ENCODE results near the gene SLC16A12.

Gene SLC16A12

DNA sequence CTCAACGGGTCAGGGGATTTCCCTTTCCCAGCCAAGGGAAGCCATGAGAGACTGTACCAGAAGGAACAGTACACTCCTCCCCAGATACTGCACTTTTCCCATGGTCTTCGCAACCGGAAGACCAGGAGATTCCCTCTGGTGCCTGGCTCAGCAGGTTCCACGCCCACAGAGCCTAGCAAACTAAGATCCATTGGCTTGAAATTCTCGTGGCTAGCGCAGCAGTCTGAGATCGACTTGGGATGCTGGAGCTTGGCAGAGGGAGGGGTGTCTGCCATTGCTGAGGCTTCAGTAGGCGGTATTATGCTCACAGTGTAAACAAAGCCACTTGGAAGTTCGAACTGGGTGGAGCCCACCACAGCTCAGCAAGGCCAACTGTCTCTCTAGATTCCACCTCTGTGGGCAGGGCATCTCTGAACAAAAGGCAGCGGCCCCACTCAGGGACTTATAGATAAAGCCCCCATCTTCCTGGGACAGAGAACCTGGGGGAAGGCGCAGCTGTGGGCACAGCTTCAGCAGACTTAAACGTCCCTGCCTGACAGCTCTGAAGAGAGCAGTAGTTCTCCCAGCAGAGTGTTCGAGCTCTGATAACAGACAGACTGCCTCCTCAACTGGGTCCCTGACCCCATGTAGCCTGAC, 29.6 kb downstream of the SLC16A12 start:
- DNase-seq, result no peak

DNA sequence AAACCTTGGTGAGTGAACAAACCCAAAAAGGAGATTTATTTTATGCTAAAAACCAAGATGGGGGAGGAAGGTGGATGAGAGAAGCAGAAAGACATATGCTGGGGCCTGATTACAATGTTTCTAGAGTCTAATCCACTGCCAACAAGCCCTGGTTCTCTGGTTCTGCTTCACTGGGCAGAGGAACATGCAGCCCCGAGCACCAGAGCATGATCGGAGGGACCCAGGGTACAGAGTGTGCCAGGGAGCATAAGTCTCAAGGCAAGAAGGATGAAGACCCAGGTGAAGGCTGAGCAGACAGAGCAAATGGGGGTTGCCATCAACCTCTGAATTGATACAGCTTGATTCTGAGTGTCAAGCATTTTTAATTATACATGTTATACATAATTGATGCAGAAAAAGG, 30.7 kb downstream of the SLC16A12 start:
- no peak for DNase-seq

DNA sequence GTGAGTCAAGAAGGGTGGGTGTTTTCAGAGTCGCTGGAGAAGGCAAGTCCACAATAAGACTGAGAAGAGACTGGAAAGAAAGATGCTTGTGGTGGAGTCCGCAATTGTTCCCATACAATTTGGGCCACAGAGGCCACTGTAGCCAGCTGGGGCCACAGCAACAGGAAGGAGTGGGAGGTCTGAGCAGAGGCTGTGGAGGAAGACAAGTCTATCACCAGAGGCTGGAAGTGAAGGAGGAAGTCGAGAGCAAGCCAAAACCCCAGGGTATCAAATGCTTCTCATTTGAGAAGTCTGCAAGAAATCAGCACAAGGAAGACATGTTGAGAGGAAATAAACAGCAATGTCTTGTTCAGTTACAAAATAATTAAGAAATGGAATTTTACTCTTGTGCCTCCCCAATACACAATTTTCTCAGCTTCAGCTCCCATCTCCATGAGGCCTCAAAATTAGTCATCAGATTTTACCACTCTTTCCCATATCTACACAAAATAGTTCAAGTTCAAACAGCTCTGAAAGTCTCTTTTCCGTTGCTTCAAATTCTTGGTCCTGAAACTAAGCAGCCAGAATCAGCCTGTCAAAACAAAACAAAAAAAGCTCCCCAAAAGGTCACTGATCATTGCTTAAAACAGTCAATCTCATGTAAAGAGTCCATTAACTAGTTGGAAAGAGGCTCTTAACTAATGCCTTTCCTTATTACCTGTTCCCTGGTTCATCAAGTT, 31.6 kb downstream of the SLC16A12 start:
- no peak for DNase-seq

DNA sequence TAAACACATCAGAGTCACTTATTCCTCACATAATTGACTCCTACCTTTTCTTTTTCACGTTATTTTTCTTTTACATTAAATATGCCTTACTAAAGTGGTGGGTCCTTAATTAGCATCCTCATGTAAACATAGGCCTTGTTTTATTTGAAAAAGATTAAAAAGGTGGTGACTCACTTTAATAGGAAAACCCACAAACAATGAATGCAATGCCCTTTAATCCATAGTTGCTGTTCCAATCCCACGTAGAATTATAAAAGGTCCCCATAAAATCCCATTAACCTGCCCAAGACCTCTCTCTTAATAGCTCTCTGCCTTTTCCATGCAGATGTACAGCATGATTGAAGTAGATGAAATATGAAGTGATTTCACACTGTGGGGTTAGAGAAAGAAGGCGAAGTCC, 32.2 kb downstream of the SLC16A12 start:
- no peak for DNase-seq

DNA sequence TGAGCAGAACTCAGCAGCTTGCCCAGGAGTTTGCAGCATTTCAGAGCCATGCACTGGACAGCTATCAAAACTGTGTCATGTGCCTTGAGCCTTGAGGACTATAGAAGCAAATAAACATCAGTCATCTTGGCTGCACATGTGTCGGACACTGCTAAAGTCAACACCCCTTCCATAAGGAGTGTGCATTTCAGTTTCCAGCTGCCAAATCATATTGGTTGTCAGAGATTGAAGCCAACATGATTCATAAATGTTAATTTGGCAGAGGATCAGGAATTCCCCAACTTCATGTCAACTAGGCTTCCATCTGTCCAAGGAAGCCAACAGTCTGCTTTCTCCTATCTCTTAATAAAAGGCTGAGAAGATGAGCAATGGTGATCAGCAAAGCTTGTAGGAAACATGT, 32.8 kb downstream of the SLC16A12 start:
- no peak for DNase-seq

DNA sequence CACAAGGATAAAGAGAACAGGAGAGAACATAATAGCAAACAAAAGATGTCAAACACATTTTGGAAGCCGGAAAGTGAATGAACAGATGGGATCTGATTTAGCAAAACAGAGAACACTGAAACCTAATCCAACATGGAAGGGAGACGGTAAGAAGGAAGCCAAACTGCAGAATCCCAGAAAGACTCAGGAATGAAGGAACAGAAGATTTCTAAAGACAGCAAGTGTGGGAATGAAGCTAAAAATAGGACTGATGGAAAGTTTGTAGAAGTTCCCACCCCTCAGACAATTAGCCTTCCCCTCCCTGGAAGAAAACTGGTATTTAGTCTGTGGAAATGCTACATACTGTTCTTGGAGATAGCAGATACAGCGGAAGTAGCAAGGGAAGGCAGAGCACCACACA, 40.8 kb downstream of the SLC16A12 start:
- no peak for DNase-seq

DNA sequence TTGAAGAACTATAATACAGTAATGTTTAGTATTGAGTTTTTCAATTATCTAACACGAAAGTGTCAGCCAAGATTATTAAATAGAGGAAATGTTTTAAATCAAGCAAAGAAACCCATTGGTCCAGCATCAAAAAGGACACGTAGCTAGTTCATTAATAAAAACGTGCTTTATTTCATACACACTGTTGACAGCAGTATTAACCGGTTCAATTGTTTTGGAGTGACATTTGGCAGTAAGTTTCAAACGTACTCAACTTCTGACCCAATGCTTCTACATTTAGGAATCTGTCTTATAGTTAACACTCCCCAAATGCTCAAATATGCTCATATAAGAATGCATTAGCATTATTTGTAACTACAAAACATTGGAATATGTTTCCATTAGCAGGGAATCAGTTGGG, 41.3 kb downstream of the SLC16A12 start:
- DNase-seq, result no peak

DNA sequence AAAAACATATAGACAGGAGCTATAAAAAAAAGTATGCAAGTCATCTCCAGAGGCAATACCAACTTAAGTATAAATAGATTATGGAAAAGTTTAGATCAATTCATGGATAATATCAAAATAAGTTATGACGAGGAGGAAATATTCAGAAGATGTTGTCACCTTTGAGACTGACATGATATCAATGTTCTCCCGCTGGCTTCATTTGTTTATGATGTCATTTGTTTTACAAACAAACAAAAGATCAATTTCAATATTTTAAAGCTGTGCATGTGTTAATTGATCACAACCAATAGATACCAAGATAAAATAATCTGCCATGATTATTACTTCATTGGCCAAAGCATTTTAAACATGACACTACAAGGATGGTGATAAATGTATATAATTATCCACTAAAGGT, 43.5 kb downstream of the SLC16A12 start:
- no peak for DNase-seq

DNA sequence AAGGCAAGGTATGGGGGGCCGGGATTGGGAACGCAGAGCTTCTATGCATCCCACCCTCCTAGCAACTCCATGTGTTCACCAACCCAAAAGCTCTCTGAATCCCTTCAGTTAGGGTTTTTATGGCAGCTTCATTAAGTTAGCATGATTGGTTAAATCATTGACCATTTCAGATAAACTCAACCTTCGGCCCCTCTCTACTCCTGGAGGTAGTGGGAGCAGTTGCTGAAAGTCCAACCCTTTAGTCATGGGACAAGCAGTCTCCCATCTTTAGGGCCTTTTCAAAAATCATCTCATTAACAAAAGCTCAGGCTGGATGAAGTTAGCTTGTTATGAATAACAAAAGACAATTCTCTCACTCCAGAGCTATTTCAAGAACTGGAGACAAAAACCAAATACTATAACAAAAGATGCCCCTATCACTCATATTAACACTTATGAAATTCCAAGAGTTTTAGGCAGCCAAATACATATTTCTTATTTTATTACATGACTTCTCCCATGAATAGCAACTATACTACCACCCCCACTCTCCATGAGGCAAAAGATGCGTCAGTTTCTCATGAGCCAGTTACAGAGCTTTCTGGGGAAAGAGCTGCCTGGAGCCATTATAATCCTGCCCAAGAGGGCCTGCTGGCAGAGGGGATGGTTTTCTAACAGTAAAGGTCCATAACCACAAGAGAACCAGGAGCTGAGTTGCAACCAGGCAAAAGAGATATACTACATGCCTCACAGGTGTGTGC, 44.6 kb downstream of the SLC16A12 start:
- no peak for DNase-seq

DNA sequence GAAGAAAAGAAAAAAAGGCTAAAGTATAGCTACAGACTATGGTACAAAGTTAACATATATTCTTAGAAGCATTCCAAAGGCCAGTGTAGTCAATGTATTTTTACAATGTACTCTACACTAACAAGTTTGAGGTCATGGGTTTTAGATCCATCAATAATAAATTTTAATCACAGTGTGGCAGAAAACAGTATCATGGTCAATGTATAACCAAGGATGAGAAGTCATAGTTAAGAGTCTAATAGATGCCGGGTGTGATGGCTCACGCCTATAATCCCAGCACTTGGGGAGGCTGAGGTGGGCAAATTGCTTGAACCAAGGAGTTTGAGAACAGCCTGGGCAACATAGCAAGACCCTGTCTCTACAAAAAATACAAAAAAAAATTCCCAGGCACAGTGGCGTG, 53.1 kb downstream of the SLC16A12 start:
- DNase-seq, result no peak

DNA sequence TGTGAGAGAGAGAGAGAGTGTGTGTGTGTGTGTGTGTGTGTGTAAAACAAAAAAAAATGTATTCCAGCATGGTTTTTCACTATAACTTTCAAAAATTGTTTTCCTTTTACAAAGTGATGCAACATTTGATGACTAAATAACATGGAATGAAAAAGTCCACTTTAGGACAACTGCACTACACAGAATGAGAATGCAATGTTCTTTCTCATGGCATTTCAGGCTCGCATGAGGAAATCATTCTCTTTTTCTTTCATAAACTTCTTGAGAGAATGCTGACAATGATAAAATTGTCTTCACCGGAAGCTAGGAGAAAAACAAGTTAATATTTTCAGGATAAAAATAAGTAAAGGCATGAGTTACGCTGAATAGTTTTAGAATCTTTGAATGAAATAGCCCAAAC, 53.7 kb downstream of the SLC16A12 start:
- no peak for DNase-seq

DNA sequence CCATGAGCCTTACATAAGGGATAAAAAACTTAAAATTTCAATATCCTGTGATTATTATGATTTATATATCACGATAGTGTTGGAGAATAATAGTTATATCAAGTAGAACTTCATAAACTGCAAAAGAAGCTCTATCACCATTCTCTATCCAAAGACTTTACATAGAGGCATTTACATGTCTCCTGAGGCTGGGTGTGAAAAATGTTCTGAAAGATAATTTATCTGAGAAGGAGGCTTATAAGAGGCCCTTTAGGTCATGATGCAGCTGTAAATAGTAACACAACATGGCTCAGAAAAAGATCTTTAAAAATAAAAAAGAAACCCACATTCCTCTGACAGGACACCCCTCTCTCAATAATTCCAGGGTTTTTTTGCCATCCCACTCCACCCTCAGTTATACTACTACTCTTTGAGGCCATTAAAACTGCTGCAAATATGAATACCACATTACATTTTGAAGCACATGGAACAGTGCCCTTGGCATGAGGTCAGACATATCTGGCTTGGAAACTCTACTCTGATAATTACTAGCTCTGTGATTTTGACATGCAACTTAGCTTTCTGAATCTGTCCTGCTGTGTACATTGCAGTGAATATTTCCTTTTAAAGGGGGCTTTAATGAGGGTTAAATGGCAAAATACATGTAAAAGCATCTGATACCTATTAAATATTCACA, 55.5 kb downstream of the SLC16A12 start:
- no peak for DNase-seq

DNA sequence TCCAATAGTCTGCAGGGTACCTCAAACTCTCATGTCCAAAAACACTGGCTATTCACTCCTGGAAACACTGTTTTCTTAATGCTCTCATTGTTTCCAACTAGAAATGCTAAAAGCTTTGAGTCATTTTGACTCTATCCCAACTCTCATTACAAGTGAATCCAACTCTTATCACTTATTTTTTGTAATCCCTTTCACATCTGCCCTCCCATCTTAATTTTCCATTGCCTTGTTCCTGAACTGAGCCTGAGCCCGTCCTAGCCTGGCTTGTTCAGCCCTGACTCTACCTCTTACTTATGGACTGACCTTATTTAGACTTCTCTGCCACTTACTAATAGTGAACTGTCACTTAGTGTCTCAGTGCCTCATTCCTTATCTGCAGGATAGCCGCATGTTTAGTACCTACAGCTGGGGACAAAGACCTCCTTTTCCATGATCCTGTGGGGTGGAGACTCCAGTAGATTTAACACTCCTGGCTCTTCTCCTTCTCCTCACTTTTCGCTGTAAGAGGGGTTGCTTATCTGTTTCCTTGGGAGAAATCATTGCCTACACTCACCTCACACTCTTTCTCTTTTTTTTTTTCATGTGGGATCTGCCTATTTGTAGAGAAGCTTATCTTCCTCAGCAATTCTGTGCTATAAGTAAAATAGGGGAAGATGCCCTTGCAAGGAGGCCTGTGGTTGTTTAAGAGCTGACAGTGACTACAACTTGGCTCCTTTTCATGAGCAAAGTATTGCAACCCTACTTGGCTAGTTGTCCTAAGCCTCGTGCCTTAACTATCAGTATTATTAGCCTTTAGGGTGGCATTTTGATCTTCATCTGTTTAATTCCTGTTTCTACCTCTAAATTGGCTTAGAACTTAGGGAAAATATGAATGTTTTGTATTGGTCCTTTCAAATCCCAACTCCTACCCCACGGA, 56.4 kb downstream of the SLC16A12 start:
- DNase-seq, result no peak

DNA sequence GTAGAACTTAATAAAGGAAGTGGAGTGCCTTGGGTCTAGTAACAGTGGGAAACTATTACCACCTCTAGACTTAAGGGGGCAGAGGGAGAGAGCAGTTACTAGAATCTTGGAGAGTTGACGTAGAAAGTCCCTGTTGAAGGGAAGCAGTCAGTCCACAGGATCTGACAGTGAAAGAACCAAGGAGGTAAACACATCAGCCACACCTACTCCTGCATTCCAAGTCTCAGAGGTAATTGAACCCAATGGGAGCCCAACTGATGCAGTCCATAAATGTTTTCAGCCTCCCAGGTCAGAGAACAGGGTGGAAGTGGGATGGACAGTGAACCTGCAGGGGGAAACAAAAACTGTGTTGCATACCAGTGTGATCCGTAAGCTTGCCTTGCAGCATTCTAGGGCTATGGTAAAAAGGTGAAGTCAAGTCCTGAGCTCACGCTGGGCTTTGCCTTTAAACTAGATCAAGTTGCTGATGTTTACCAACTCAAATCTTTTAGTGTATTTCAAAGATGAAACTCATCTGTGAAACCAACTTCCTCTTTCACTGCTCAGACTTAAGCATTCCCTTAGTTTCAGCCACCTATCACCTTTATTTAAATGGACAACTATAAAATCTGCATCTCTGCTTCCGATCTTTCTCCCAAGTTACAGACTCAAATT, 57.2 kb downstream of the SLC16A12 start:
- DNase-seq, result no peak

DNA sequence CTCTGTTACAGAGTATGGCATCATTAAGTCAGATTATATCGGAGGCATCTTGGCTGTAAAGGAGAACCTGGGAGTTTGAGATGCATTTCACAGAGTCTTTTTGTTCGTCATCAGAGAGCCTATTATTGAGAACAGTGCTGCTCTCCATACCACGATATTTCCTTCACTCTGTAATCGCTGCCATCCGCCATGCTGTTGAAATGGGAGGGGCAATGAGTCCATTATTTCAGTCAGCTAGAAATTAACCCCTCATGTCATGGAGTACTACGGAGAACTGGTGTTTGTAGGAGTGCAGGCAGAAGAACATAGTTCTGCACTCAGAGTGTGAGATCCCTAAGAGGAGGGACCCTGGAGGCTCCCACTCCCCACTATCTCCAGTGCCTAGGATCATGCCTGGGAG, 59.2 kb downstream of the SLC16A12 start:
- DNase-seq, result no peak

DNA sequence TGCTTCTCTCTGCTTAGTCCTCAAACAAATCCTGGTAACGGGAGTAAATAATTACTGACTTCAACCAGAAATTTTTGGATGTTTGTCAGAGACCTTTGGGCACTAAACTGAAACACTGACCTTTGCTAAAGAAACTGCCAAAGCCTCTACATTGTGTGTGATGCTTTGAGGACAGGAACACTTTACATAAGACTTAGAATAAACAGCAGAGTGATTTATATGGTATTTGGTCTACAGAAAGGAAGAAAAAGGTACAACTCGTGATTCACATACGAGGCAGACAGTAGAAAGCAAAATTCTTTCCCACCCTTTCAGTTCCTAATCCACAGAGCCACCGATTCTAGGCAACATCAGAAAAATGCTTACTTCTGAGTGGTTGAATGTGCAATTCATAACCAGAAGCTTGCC, 59.8 kb downstream of the SLC16A12 start:
- DNase-seq, result no peak

DNA sequence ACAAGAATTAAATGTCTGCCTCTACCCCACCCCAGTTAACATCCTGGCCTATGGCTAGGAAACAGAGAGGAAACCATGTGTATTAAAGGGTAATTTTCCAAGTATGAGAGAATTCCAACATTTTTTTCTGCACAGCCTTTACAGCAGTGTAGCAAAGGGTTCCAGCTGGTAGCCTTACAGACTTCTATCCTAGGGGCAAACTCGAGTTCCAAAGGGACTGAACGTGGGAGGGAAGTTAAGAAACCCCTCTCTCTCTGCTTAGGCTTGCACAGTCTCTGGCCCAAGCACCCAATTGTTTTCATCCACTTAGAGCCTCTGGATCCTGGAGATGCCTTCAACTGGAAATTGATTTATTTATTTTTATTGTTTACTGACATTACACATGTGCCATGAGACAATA, 60.3 kb downstream of the SLC16A12 start:
- no peak for DNase-seq

DNA sequence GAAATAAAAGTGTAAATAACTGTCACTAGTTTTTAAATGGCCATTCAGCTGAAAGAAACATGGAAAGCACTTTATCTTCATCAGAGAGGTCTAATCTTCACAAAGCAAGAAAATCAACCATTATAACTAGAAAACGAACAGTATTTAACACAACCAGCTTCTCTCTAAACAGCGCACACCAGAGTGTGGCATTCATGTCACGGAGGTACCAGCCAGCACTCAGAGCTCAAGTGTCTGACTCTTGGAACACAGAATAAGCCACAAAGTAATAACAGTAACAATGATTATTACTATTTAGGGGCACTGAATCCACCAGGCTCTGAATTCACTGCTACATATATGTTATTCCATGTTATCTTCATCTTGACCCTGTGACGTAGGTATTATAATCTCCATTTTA, 60.9 kb downstream of the SLC16A12 start:
- no peak for DNase-seq

DNA sequence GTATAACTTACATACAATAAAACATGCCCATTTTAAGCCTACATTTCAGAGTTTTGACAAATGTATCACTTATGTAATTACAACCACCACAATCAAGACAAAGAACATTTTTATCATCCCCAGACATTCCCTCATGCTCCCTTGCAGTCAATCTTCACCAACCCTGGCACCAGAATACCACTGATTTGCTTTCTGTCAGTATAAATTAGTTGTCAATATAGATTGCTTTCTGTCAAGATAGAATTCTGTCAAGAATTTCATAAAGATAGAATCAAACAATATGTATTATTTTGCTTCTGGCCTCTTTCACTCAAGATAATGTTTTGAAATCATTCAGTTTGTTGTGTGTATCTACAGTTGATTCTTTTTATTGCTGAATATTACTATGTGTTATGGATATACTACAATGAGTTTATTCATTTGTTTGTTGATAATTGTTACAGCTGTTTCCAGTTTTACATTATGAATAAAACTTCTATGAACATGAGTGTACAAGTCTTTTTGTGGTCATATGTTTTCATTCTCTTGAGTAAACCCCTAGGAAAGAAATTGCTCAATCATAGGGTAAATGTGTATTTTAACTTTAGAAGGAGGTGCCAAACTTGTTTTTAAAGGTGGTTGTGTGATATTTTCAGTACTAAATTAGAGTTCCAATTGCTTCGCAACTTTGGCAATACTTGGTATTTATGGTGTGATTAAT, 64.1 kb downstream of the SLC16A12 start:
- no peak for DNase-seq

DNA sequence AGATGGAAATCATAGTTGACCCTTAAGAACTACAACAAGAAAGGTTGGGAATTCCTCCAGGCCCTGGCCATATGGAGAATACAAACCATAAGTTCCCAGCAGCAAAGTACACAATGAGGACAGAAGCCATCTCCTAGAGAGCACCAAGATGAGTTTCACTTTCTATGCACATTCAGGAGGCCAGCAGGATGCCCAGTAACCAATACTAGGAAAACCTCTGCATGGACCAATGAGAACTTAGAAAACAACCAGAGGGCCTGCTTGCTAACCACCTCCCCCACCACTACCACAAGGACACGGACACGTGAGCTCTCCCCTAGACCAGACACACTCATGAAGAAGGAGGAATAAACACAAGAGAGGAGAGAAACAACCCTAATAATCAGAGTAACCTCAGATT, 64.8 kb downstream of the SLC16A12 start:
- DNase-seq, result no peak

DNA sequence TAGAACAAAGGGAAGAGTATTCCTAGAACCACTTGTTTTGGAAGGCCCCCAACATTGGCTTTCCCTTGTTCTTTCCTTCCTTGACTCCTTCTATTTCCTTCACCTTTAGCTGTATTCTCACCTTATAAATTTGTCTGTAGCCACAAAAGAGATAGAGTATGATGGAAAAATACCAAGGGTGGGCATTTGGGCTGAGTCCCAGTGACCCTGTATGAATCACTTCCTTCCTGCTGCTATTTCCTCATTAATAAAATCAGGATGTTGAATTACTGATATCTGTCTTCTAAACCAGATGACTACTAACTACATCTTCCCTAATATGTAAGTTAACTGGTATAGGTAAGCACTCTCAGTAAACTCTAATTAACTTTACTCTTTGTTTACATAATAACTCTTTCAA, 65.9 kb downstream of the SLC16A12 start:
- no peak for DNase-seq

Measured in NCI-H510A (cell line).